GM06990 (cell line): ENCODE results near the gene ADAMTSL5.

Experiments used
- DNase-seq: peaks from one replicate; pipeline ENCODE4 v3.0.0-alpha.2; 2011; ENCODE audit not compliant: insufficient read length; ENCODE audit errors: extremely low read depth
- H3K27me3 ChIP-seq: replicated peaks from 2 replicates; pipeline ENCODE4 v1.6.0; 2011; ENCODE audit warnings: low read length; ENCODE audit not compliant: control insufficient read depth, insufficient read depth
- H3K36me3 ChIP-seq: 2 replicates; pipeline ENCODE4 v1.5.1; 2011; ENCODE audit warnings: low read length; ENCODE audit not compliant: control insufficient read depth, insufficient read depth
- H3K4me3 ChIP-seq: replicated peaks from 2 replicates; pipeline ENCODE4 v1.5.1; 2011; ENCODE audit warnings: low read depth, mild to moderate bottlenecking, control low read depth, low read length
- CTCF ChIP-seq: IDR thresholded peaks from 2 replicates; pipeline ENCODE4 v1.5.1; 2011; ENCODE audit warnings: low read length, control low read depth, mild to moderate bottlenecking, inconsistent platforms; ENCODE audit not compliant: insufficient read depth, poor library complexity, severe bottlenecking

ADAMTSL5 gene, protein sequence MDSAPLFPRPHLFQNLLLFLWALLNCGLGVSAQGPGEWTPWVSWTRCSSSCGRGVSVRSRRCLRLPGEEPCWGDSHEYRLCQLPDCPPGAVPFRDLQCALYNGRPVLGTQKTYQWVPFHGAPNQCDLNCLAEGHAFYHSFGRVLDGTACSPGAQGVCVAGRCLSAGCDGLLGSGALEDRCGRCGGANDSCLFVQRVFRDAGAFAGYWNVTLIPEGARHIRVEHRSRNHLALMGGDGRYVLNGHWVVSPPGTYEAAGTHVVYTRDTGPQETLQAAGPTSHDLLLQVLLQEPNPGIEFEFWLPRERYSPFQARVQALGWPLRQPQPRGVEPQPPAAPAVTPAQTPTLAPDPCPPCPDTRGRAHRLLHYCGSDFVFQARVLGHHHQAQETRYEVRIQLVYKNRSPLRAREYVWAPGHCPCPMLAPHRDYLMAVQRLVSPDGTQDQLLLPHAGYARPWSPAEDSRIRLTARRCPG

DNA sequence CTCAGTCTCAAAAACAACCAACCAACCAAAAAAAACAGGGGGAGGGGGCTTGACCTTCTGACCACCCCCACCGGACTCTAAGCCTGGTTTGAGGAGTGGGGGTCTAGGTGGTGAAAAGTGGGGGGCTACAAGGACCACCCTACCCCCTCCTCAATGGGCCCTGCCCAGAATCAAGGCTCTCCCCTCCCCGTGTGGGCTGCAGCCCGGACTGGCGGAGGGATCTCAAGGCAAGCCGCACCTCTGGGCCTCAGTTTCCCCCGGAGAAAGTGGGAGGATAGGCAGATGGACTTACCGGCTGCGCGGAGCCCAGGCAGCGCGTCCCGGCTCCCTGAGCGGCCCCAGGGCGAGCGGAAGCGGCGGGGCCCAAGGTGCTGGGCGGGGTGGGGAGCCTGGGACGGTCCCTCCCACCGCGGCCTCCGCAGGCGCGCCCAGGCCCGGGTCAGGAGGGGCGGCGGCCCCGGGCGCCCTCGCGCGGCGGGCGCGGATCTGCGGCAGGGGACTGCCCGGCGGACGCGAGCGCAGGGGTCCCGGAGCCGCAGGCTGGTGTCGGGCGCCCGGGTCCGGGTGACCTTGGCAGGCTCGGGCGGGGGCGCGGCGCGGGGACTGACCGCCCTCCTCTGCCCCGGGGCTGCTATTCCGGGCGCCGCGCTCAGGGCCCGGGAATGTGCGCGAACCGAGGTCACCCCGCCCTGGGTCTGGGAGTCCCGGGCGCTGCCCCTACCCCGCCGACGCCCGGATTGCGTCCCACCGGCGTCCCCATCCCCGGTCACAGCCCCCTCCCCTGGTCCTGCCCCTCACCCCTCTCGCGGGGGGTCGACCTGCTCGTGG, at the start of gene ADAMTSL5:
Gene ADAMTSL5 (minus strand): TSS at position 349 of the 828 bp plus-strand sequence. CDS start 2,076 bp downstream, outside the sequence.
- H3K4me3 ChIP-seq: peak within 1 kb of the TSS; percentile 59
- peak; percentile 73 for DNase-seq
- H3K36me3 ChIP-seq: no peaks in the 10 kb centered on the region

DNA sequence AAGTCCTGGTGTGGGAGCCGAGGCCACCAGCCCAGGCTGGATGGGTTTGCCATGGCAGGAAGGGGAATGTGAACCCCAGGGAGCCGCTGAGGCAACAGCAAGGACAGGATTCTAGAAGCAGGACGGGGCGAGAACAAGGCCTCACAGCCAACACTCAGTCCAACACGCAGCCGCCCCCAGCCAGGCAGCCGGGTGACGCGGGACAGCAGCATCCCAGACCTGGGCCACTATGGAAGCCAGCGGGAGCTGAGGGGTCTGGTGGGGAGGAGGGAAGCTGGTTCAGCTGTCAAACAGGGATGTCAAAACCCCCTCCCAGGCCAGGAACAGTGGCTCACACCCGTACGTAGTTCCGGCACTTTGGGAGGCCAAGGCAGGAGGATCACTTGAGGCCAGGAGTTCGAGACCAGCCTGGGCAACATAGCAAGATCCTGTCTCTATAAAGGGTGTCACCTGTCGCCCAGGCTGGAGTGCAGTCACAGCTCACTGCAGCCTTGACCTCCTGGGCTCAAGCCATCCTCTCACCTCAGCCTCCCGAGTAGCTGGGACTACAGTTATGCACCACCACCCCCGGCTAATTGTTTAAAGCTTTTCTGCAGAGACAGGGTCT, 48.5 kb upstream of the ADAMTSL5 start:
- Histone ChIP-seq H3K4me3 (no peak overlapping the region), H3K36me3 (no peaks in the 10 kb centered on the region)
- no peak for DNase-seq

More for the DNA sequence above, at the start of gene ADAMTSL5:
- no peak for TF ChIP-seq CTCF
- H3K27me3 ChIP-seq: no peaks in the 10 kb centered on the region; the same call in 1 of the 2 replicates

GRCh38 chr19:1560286-1560882, 47.6 kb upstream of the ADAMTSL5 start:
- no peaks in the 10 kb centered on the region for H3K36me3 ChIP-seq
- no peak overlapping the region for H3K4me3 ChIP-seq
- DNase-seq: no peak
- no peak for TF ChIP-seq CTCF
- no peaks in the 10 kb centered on the region for H3K27me3 ChIP-seq

More for the DNA sequence above, 48.5 kb upstream of the ADAMTSL5 start:
- TF ChIP-seq CTCF: no peak
- H3K27me3 ChIP-seq: no peaks in the 10 kb centered on the region

DNA sequence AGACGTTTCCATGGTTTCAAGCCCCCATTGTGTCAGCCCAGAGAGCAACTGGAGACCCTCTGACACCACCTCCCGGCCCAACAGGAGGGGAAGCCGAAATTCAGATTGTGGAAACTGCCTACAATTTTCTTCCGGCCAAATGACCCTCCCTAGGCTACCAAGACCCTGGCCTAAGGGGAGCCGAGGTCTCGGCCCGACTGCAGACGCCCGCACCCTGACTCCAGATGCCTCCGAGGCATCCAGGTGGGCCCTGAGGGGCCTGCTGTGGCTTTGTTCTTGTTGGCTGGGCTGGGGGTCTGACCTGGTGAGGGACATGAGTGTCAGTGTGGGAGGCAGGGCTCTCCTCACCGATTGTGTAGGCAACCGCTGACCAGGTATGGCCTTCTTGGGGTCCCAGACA, 45.7 kb upstream of the ADAMTSL5 start:
- H3K27me3 ChIP-seq: no peaks in the 10 kb centered on the region
- no peak overlapping the region for H3K4me3 ChIP-seq
- TF ChIP-seq CTCF: no peak
- DNase-seq: no peak
- no peaks in the 10 kb centered on the region for H3K36me3 ChIP-seq

GRCh38 chr19:1556390-1557070, 43.7 kb upstream of the ADAMTSL5 start:
- H3K4me3 ChIP-seq: no peak overlapping the region
- TF ChIP-seq CTCF: no peak
- H3K27me3 ChIP-seq: no peaks in the 10 kb centered on the region
- H3K36me3 ChIP-seq: no peaks in the 10 kb centered on the region
- DNase-seq: no peak
